Upper lobe of right lung (tissue), 1 donor: Measurements from ENCODE around the gene MYO7A. TPM values are rescaled to one million over a fixed set of nuclear protein-coding genes. Genes with fewer than 3 reads are reported as not detected.

ENCODE experiments used
- ATAC-seq: fragments of 200-7000 bp; cut with Tn5 transposase; one replicate; pipeline ENCODE4 v1.9.1; 2020; ENCODE audit warnings: mild to moderate bottlenecking, moderate library complexity
- DNase-seq: peaks from one replicate; pipeline ENCODE4 v3.0.0-alpha.2; 2020
- H3K27ac ChIP-seq: fragments of 200-600 bp; one replicate; pipeline ENCODE4 v1.8.0; 2022
- H3K27me3 ChIP-seq: fragments of 200-600 bp; one replicate; pipeline ENCODE4 v1.8.0; 2022; ENCODE audit warnings: mild to moderate bottlenecking
- H3K36me3 ChIP-seq: fragments of 200-600 bp; one replicate; pipeline ENCODE4 v1.8.0; 2022
- H3K4me1 ChIP-seq: fragments of 200-600 bp; one replicate; pipeline ENCODE4 v1.8.0; 2022
- H3K4me3 ChIP-seq: fragments of 200-600 bp; one replicate; pipeline ENCODE4 v1.8.0; 2022; ENCODE audit warnings: mild to moderate bottlenecking
- H3K9me3 ChIP-seq: fragments of 200-600 bp; one replicate; pipeline ENCODE4 v1.8.0; 2022
- CTCF ChIP-seq: fragments of 200-600 bp; IDR thresholded peaks from one replicate; pipeline ENCODE4 v1.8.0; 2022; ENCODE audit warnings: antibody characterized with exemption
- intact Hi-C: fragments of 100-400 bp; cut with DNase I; formaldehyde crosslinking; loops from one replicate; pipeline ENCODE4 v1.11.0; 2022
- total RNA-seq: library from RNA; stranded (reverse); fragmentation: NEBNext Ultra II Directional; extraction: Animal tissue kit (Norgen Biotek cat#: 25700); gene quantifications from one replicate; pipeline ENCODE4 v1.2.1, GENCODE V29; 2021
- donor health status: DM: no; HTN: yes; CAD: no; lungs with severe emphysema.

The MYO7A gene
- total RNA-seq, 1 donor from 2014 or later: 3.6 TPM

GRCh38 chr11:77217156-77217555 lies 89.1 kb downstream of the MYO7A start:
- TF ChIP-seq CTCF: no peak
- DNase-seq: no peak

GRCh38 chr11:77223797-77224196 lies 95.8 kb downstream of the MYO7A start:
- H3K27me3 ChIP-seq: no peaks in the 10 kb centered on the region
- no peaks in the 10 kb centered on the region for H3K9me3 ChIP-seq
- no peak for TF ChIP-seq CTCF
- intact Hi-C loops: no loop called here
- DNase-seq: no peak
- H3K36me3 ChIP-seq: no peaks in the 10 kb centered on the region
- ATAC-seq: no peak
- H3K27ac ChIP-seq: no peak overlapping the region
- no peaks in the 10 kb centered on the region for H3K4me1 ChIP-seq
- H3K4me3 ChIP-seq: no peak overlapping the region

More at GRCh38 chr11:77217156-77217555, 89.1 kb downstream of the MYO7A start:
- no peaks in the 10 kb centered on the region for H3K27me3 ChIP-seq
- no peaks in the 10 kb centered on the region for H3K4me1 ChIP-seq
- ATAC-seq: no peak
- H3K36me3 ChIP-seq: no peaks in the 10 kb centered on the region
- intact Hi-C loops: no loop called here
- no peak overlapping the region for H3K4me3 ChIP-seq
- H3K9me3 ChIP-seq: no peaks in the 10 kb centered on the region
- H3K27ac ChIP-seq: no peak overlapping the region

GRCh38 chr11:77230878-77231605 lies 103.0 kb downstream of the MYO7A start:
- ATAC-seq (no peak), DNase-seq (no peak)
- TF ChIP-seq CTCF: no peak
- Histone ChIP-seq H3K27me3 (peaks cover 3% of the 10 kb centered on the region), H3K4me3 (no peak overlapping the region), H3K36me3 (no peaks in the 10 kb centered on the region), H3K27ac (no peak overlapping the region), H3K4me1 (no peaks in the 10 kb centered on the region), H3K9me3 (no peaks in the 10 kb centered on the region)
- intact Hi-C loops: no loop called here

- no peak for ATAC-seq
- no peaks in the 10 kb centered on the region for H3K36me3 ChIP-seq
- no peak for TF ChIP-seq CTCF
- DNase-seq: no peak
- intact Hi-C loops: no loop called here
- no peaks in the 10 kb centered on the region for H3K9me3 ChIP-seq
- no peak overlapping the region for H3K27ac ChIP-seq
- H3K4me3 ChIP-seq: no peak overlapping the region
- H3K27me3 ChIP-seq: peaks cover 3% of the 10 kb centered on the region
- no peaks in the 10 kb centered on the region for H3K4me1 ChIP-seq
Observed at GRCh38 chr11:77231800-77232199, 103.8 kb downstream of the MYO7A start.

GRCh38 chr11:77232242-77232641 lies 104.2 kb downstream of the MYO7A start:
- ATAC-seq (no peak), DNase-seq (no peak)
- H3K4me3 ChIP-seq: no peak overlapping the region
- intact Hi-C loops: no loop called here
- H3K27ac ChIP-seq: no peak overlapping the region
- peaks cover 3% of the 10 kb centered on the region for H3K27me3 ChIP-seq
- H3K36me3 ChIP-seq: no peaks in the 10 kb centered on the region
- H3K4me1 ChIP-seq: no peaks in the 10 kb centered on the region
- TF ChIP-seq CTCF: no peak
- no peaks in the 10 kb centered on the region for H3K9me3 ChIP-seq
